PC-3 (cell line): Measurements from ENCODE around the gene NAT8. TPM values are rescaled to one million over a fixed set of nuclear protein-coding genes. Genes with fewer than 3 reads are reported as not detected.
"Not testable (repeated sequence)": the region's sequence is repeated elsewhere in the genome, so short reads cannot be mapped to it uniquely, and the experiment has no call there.

ENCODE experiments used
- ATAC-seq: fragments of 200-7000 bp; cut with Tn5 transposase; 2 replicates; pipeline ENCODE4 v1.9.1; 2020; ENCODE audit warnings: mild to moderate bottlenecking, moderate library complexity
- BruUV-seq: library from RNA; stranded (reverse); fragments of 400-500 nt; replicated peaks from 2 replicates; lab custom pipeline; 2021; lab: Mats Ljungman, UMichigan
- CTCF ChIA-PET: fragments of 300-600 bp; sonication (Branson Sonifier 250); formaldehyde crosslinking; loops from one replicate; lab custom pipeline; 2022; ENCODE audit warnings: antibody characterized with exemption; lab: Charles Lee
- POLR2A ChIA-PET: fragments of 300-600 bp; sonication (Branson Sonifier 250); formaldehyde crosslinking; loops from one replicate; lab custom pipeline; 2022; ENCODE audit warnings: antibody characterized with exemption; ENCODE audit not compliant: unreplicated experiment; lab: Charles Lee
- DNase-seq: peaks from one replicate; pipeline ENCODE4 v3.0.0-alpha.2; 2015
- H2AFZ ChIP-seq: fragments of 300-600 bp; sonication (generic); 2 replicates; pipeline ENCODE4 v1.6.0; 2016; ENCODE audit warnings: antibody characterized with exemption, low read length
- H3F3A ChIP-seq: fragments of 300-600 bp; sonication (generic); one replicate; pipeline ENCODE4 v1.6.0; 2017; ENCODE audit warnings: antibody characterized with exemption, low read length, control low read depth, mild to moderate bottlenecking; ENCODE audit not compliant: unreplicated experiment
- H3K27ac ChIP-seq: fragments of 300-600 bp; sonication (generic); 2 replicates; pipeline ENCODE4 v1.5.1; 2016; ENCODE audit warnings: mild to moderate bottlenecking, low read length
- H3K27me3 ChIP-seq: fragments of 300-600 bp; sonication (generic); 2 replicates; pipeline ENCODE4 v1.6.1; 2016; ENCODE audit warnings: low read length, mixed read lengths
- H3K36me3 ChIP-seq: fragments of 300-600 bp; sonication (generic); 2 replicates; pipeline ENCODE4 v1.6.1; 2016; ENCODE audit warnings: low read depth, mixed run types, low read length, mixed read lengths
- H3K4me1 ChIP-seq: fragments of 300-600 bp; sonication (generic); 2 replicates; pipeline ENCODE4 v1.5.1; 2016; ENCODE audit warnings: low read length; ENCODE audit not compliant: insufficient read depth
- H3K4me2 ChIP-seq: fragments of 300-600 bp; sonication (generic); 2 replicates; pipeline ENCODE4 v1.6.0; 2016; ENCODE audit warnings: low read length
- H3K4me3 ChIP-seq: fragments of 300-600 bp; sonication (generic); 2 replicates; pipeline ENCODE4 v1.5.1; 2016; ENCODE audit warnings: mild to moderate bottlenecking, low read length, mixed read lengths
- H3K79me2 ChIP-seq: fragments of 300-600 bp; sonication (generic); 2 replicates; pipeline ENCODE4 v1.6.1; 2017; ENCODE audit warnings: low read length, mixed read lengths
- H3K9ac ChIP-seq: fragments of 300-600 bp; sonication (generic); 2 replicates; pipeline ENCODE4 v1.6.0; 2016; ENCODE audit warnings: mild to moderate bottlenecking, low read length
- H3K9me2 ChIP-seq: fragments of 300-600 bp; sonication (generic); replicated peaks from 2 replicates; pipeline ENCODE4 v1.6.1; 2016; ENCODE audit warnings: mixed run types, low read length, mixed read lengths
- H3K9me3 ChIP-seq: fragments of 300-600 bp; sonication (generic); 2 replicates; pipeline ENCODE4 v1.6.1; 2016; ENCODE audit warnings: low read length, mixed read lengths
- H4K20me1 ChIP-seq: fragments of 300-600 bp; sonication (generic); 2 replicates; pipeline ENCODE4 v1.6.1; 2016; ENCODE audit warnings: low read length, mixed read lengths
- intact Hi-C: fragments of 100-400 bp; cut with micrococcal nuclease; formaldehyde crosslinking; loops from 2 replicates; pipeline ENCODE4 v1.9.0; 2023
- total RNA-seq: library from RNA; depleted of rRNA; stranded (reverse); fragments of >200 nt; gene quantifications from 2 replicates; pipeline ENCODE4 v1.2.3, GENCODE V29; 2014
- TF ChIP-seq, protein P1 (sequence below): fragments of 300-600 bp; sonication (generic); conservative IDR thresholded peaks from 2 replicates; pipeline ENCODE4 v1.5.1; 2017; ENCODE audit warnings: antibody characterized with exemption, low read depth, mild to moderate bottlenecking, low read length

Gene NAT8
- total RNA-seq, 1 experiment from 2014 or later: not detected

GRCh38 chr2:73679951-73680571 is 37.8 kb upstream of the NAT8 start:
- H2AFZ ChIP-seq, intact Hi-C loops, H3F3A ChIP-seq, H3K9me3 ChIP-seq, H3K27ac ChIP-seq, H3K36me3 ChIP-seq, H3K9ac ChIP-seq, H3K27me3 ChIP-seq, H4K20me1 ChIP-seq, POLR2A ChIA-PET, H3K79me2 ChIP-seq, H3K9me2 ChIP-seq, H3K4me3 ChIP-seq, BruUV-seq, H3K4me1 ChIP-seq, H3K4me2 ChIP-seq: not testable (repeated sequence)
- peak; percentile 69 for DNase-seq
- ATAC-seq: peak; percentile 60
- TF ChIP-seq, protein P1, sequence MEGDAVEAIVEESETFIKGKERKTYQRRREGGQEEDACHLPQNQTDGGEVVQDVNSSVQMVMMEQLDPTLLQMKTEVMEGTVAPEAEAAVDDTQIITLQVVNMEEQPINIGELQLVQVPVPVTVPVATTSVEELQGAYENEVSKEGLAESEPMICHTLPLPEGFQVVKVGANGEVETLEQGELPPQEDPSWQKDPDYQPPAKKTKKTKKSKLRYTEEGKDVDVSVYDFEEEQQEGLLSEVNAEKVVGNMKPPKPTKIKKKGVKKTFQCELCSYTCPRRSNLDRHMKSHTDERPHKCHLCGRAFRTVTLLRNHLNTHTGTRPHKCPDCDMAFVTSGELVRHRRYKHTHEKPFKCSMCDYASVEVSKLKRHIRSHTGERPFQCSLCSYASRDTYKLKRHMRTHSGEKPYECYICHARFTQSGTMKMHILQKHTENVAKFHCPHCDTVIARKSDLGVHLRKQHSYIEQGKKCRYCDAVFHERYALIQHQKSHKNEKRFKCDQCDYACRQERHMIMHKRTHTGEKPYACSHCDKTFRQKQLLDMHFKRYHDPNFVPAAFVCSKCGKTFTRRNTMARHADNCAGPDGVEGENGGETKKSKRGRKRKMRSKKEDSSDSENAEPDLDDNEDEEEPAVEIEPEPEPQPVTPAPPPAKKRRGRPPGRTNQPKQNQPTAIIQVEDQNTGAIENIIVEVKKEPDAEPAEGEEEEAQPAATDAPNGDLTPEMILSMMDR: peak; percentile 67
- CTCF ChIA-PET: interaction anchor here (0.5 kb wide), 2 partner anchors 63 to 323 kb away, joined by 4 to 5 read pairs; no protein-coding TSS in a partner anchor

GRCh38 chr2:73679237-73679636 is 37.0 kb upstream of the NAT8 start:
- DNase-seq, H3K9ac ChIP-seq, BruUV-seq, ATAC-seq, H3K4me1 ChIP-seq, H3K79me2 ChIP-seq, CTCF ChIA-PET, H3K27ac ChIP-seq, H2AFZ ChIP-seq, H3K4me3 ChIP-seq, H3K36me3 ChIP-seq, H3K4me2 ChIP-seq, POLR2A ChIA-PET, H3K27me3 ChIP-seq, H4K20me1 ChIP-seq, H3F3A ChIP-seq, intact Hi-C loops, H3K9me2 ChIP-seq, H3K9me3 ChIP-seq: not testable (repeated sequence)

DNA sequence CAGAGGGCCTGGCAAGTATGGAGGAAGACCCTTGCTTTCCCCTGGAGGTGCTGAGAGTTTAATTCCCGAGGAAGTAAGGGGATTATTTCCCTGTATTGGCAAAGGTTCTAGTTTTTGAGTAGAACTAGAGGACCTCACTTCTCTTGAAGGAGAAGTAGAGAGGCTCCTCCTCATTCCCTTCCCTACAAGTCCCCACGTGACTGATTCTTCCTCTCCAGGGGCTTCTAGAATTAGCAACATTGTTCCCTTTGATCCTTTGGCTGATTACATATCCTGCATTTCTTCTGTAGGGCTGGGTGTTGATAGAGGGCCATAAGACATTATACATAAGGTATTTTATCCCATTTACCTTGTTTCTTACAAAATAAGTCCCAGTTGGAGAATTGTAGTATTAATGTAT is 35.8 kb upstream of the NAT8 start:
- H3K4me3 ChIP-seq, H2AFZ ChIP-seq, H3K4me1 ChIP-seq, intact Hi-C loops, POLR2A ChIA-PET, H3K4me2 ChIP-seq, H4K20me1 ChIP-seq, H3K79me2 ChIP-seq, H3K36me3 ChIP-seq, H3K9ac ChIP-seq, DNase-seq, H3K27ac ChIP-seq, BruUV-seq, ATAC-seq, CTCF ChIA-PET, H3K9me3 ChIP-seq, H3F3A ChIP-seq, H3K27me3 ChIP-seq, H3K9me2 ChIP-seq: not testable (repeated sequence)

DNA sequence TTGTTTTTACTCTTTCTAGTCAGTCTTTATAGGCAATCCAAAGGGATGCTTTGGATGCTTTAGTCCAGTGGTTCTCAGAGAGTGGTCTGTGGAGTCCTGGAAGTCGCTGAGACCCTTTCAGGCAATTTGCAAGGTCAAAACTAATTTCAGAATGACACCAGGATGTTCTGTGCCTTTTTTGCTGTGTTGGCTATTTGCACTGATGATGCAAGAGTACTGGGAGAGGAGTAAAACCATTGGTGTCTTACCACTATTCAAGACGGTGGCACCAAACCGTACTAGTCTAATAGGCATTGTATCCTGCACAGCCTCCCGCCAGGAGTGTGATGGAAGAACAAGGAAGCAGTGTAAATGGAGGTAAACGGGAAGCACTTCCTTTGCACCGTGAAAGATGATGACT is 34.0 kb upstream of the NAT8 start:
- H3K4me1 ChIP-seq, H3F3A ChIP-seq, CTCF ChIA-PET, H3K9me3 ChIP-seq, H3K9me2 ChIP-seq, H3K4me3 ChIP-seq, BruUV-seq, intact Hi-C loops, H3K27me3 ChIP-seq, H3K79me2 ChIP-seq, H3K27ac ChIP-seq, POLR2A ChIA-PET, H2AFZ ChIP-seq, H3K4me2 ChIP-seq, DNase-seq, H3K36me3 ChIP-seq, H3K9ac ChIP-seq, ATAC-seq, H4K20me1 ChIP-seq: not testable (repeated sequence)

DNA sequence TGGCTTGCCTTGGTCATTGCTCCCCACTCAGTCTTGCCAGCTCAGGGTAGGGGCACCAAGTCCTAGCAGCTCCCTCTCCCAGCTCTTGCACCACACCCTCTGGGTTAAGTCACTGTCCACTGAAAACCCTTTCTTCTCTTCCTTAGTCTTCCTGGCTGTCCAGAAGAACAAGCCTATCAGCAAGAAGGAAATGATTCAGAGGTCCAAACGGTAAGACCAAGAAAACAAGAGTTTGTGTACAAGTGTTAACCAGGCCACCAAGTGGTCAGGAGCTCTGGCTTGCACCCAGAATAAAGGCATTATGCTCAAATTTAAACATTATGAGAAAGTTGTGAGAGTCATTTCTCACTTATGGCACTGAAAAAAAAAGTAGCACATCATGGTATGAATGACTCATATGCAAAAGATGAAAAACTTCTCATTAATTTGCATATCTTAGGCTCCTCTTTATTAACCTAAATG is 32.5 kb upstream of the NAT8 start:
- BruUV-seq, H3K4me1 ChIP-seq, H3K9ac ChIP-seq, intact Hi-C loops, ATAC-seq, H3K4me3 ChIP-seq, H3K79me2 ChIP-seq, H3K4me2 ChIP-seq, H3K27ac ChIP-seq, H3K36me3 ChIP-seq, POLR2A ChIA-PET, H4K20me1 ChIP-seq, H2AFZ ChIP-seq, H3F3A ChIP-seq, H3K9me3 ChIP-seq, H3K27me3 ChIP-seq, CTCF ChIA-PET, H3K9me2 ChIP-seq: not testable (repeated sequence)
- DNase-seq: peak; percentile 10

- H3K27me3 ChIP-seq, DNase-seq, H3K9me3 ChIP-seq, POLR2A ChIA-PET, H3K27ac ChIP-seq, H3F3A ChIP-seq, intact Hi-C loops, H3K79me2 ChIP-seq, H3K4me3 ChIP-seq, H4K20me1 ChIP-seq, H3K36me3 ChIP-seq, CTCF ChIA-PET, BruUV-seq, H3K4me2 ChIP-seq, H3K9me2 ChIP-seq, H2AFZ ChIP-seq, ATAC-seq, H3K4me1 ChIP-seq, H3K9ac ChIP-seq: not testable (repeated sequence)
Measured at GRCh38 chr2:73669976-73670375, 27.8 kb upstream of the NAT8 start.
